HepG2 (cell line): ENCODE measurements around the gene LTB4R2. TPM values are rescaled to one million over a fixed set of nuclear protein-coding genes. Genes with fewer than 3 reads are reported as not detected.

Experiments
- ATAC-seq: fragments of 200-7000 bp; cut with Tn5 transposase; 3 replicates; pipeline ENCODE4 v1.9.1; 2020; ENCODE audit warnings: mild to moderate bottlenecking, moderate library complexity
- BruUV-seq: library from RNA; stranded (reverse); fragments of 400-500 nt; replicated peaks from 2 replicates; lab custom pipeline; 2021; lab: Mats Ljungman, UMichigan
- CTCF ChIA-PET: fragments of 300-600 bp; formaldehyde crosslinking; extraction: SDS; loops from one replicate; lab custom pipeline; 2021; ENCODE audit warnings: low total read pairs, inconsistent platforms, low intra/inter-chr PET ratio; lab: Yijun Ruan, JAX
- POLR2A ChIA-PET: fragments of 350-600 bp; sonication (Branson Sonifier 250); formaldehyde crosslinking; loops from one replicate; lab custom pipeline; 2020; ENCODE audit warnings: antibody characterized with exemption, inconsistent platforms; lab: Yijun Ruan, JAX
- DNase-seq: peaks from one replicate; pipeline ENCODE4 v3.0.0-alpha.2; 2015; ENCODE audit warnings: low spot score
- FAIRE-seq: peaks from 3 replicates; lab custom pipeline; 2011; peaks lifted over from hg19 to GRCh38; lab: Jason Lieb, UNC
- H2AFZ ChIP-seq: one replicate; pipeline ENCODE4 v1.6.1; 2011; ENCODE audit warnings: low read length, inconsistent platforms
- H3K27ac ChIP-seq: fragments of 300-600 bp; 3 replicates; pipeline ENCODE4 v1.8.0; 2011; ENCODE audit warnings: mixed run types, mild to moderate bottlenecking, mixed read lengths, low read length, inconsistent platforms; ENCODE audit not compliant: insufficient read depth; ENCODE audit errors: extremely low read length
- H3K27me3 ChIP-seq, 2 experiments: fragments of 200-600 bp in 1 of 2; 2 replicates in 1 of 2; 3 replicates in 1 of 2; pipeline versions ENCODE4 v1.6.0 to v1.8.0; 2011; ENCODE audit warnings: low read length in 2 of 2, mild to moderate bottlenecking in 2 of 2, moderate library complexity in 2 of 2, inconsistent platforms in 1 of 2; ENCODE audit not compliant: insufficient read depth in 2 of 2, control insufficient read depth in 1 of 2
- H3K36me3 ChIP-seq, 2 experiments: fragments of 200-600 bp in 1 of 2; replicated peaks in 1 of 2; 2 replicates in 1 of 2; 3 replicates in 1 of 2; pipeline versions ENCODE4 v1.5.1 to v1.8.0; 2011; ENCODE audit warnings: low read length in 2 of 2, inconsistent platforms in 1 of 2; ENCODE audit not compliant: insufficient read depth in 2 of 2, control insufficient read depth in 1 of 2
- H3K4me1 ChIP-seq: 2 replicates; pipeline ENCODE4 v1.5.1; 2012; ENCODE audit warnings: low read length, inconsistent platforms; ENCODE audit not compliant: insufficient read depth
- H3K4me2 ChIP-seq: 2 replicates; pipeline ENCODE4 v1.6.0; 2011; ENCODE audit warnings: low read depth, low read length, inconsistent platforms
- H3K4me3 ChIP-seq, 3 experiments: fragments of 200-600 bp in 1 of 3; sonication (generic), shearing (Covaris generic) in 1 of 3; replicated peaks in 1 of 3; 2 replicates each; pipeline ENCODE4 v1.5.1; 2011 to 2016; ENCODE audit warnings: low read length in 3 of 3, inconsistent platforms in 2 of 3, low read depth in 2 of 3, mild to moderate bottlenecking in 2 of 3, control low read depth in 1 of 3, mixed read lengths in 1 of 3; ENCODE audit not compliant: insufficient read depth in 1 of 3
- H3K79me2 ChIP-seq: one replicate; pipeline ENCODE4 v1.6.1; 2011; ENCODE audit warnings: low read length, inconsistent platforms; ENCODE audit not compliant: insufficient read depth
- H3K9ac ChIP-seq: 2 replicates; pipeline ENCODE4 v1.6.0; 2011; ENCODE audit warnings: mild to moderate bottlenecking, low read depth, low read length, inconsistent platforms; ENCODE audit not compliant: insufficient read depth
- H3K9me3 ChIP-seq: 2 replicates; pipeline ENCODE4 v1.5.1; 2012; ENCODE audit warnings: mild to moderate bottlenecking, low read length
- H4K20me1 ChIP-seq: 2 replicates; pipeline ENCODE4 v1.6.0; 2011; ENCODE audit warnings: inconsistent platforms, mild to moderate bottlenecking, low read length, moderate library complexity; ENCODE audit not compliant: insufficient read depth
- AGO2 ChIP-seq: fragments of 200-400 bp; formaldehyde crosslinking; optimal IDR thresholded peaks from 2 replicates; pipeline ENCODE3; 2017; ENCODE audit warnings: mild to moderate bottlenecking, low read depth, low read length, moderate library complexity
- BRCA1 ChIP-seq: sonication (generic); formaldehyde crosslinking; IDR thresholded peaks from 2 replicates; pipeline ENCODE4 v1.4.0; 2020; ENCODE audit warnings: missing genetic modification reagents
- E2F1 ChIP-seq: sonication (generic); formaldehyde crosslinking; IDR thresholded peaks from 2 replicates; pipeline ENCODE4 v1.5.0; 2020; ENCODE audit warnings: missing genetic modification reagents
- FOXO4 ChIP-seq: sonication (generic); formaldehyde crosslinking; conservative IDR thresholded peaks from 2 replicates; pipeline ENCODE4 v1.8.1; 2023; ENCODE audit warnings: missing genetic modification reagents
- HDAC6 ChIP-seq: fragments of 200-600 bp; sonication (generic); IDR thresholded peaks from 2 replicates; pipeline ENCODE4 v1.7.0; 2017; ENCODE audit warnings: mild to moderate bottlenecking, antibody characterized with exemption, low read length, low read depth
- HMGA1 ChIP-seq: sonication (generic); formaldehyde crosslinking; conservative IDR thresholded peaks from 2 replicates; pipeline ENCODE4 v1.4.0; 2020; ENCODE audit warnings: missing genetic modification reagents
- KDM6A ChIP-seq: IDR thresholded peaks from 2 replicates; pipeline ENCODE4 v1.6.1; 2016; ENCODE audit warnings: low read depth
- KMT2B ChIP-seq: IDR thresholded peaks from 2 replicates; pipeline ENCODE4 v1.6.1; 2016; ENCODE audit warnings: missing genetic modification reagents, missing compliant biosample characterization
- MTA1 ChIP-seq: sonication (generic); formaldehyde crosslinking; IDR thresholded peaks from 2 replicates; pipeline ENCODE4 v1.4.0; 2020; ENCODE audit warnings: missing genetic modification reagents, mild to moderate bottlenecking, borderline replicate concordance
- NFATC3 ChIP-seq: sonication (generic); formaldehyde crosslinking; IDR thresholded peaks from 2 replicates; pipeline ENCODE4 v1.5.1; 2020; ENCODE audit warnings: mild to moderate bottlenecking, missing genetic modification reagents
- NR2C2 ChIP-seq: sonication (generic); formaldehyde crosslinking; IDR thresholded peaks from 2 replicates; pipeline ENCODE4 v1.4.0; 2020; ENCODE audit warnings: missing genetic modification reagents, mild to moderate bottlenecking, moderate library complexity, borderline replicate concordance
- PHF5A ChIP-seq: IDR thresholded peaks from one replicate; pipeline ENCODE4 v1.6.1; 2018; ENCODE audit warnings: low read depth, missing genetic modification reagents; ENCODE audit not compliant: unreplicated experiment
- PHF8 ChIP-seq: sonication (generic); formaldehyde crosslinking; IDR thresholded peaks from 2 replicates; pipeline ENCODE4 v1.5.0; 2020; ENCODE audit warnings: missing genetic modification reagents
- SMYD3 ChIP-seq: sonication (generic); formaldehyde crosslinking; IDR thresholded peaks from 2 replicates; pipeline ENCODE4 v1.8.1; 2023; ENCODE audit warnings: mild to moderate bottlenecking, missing genetic modification reagents
- SP1 ChIP-seq, 2 experiments: fragments of 450-650 bp in 1 of 2; sonication (generic) in 1 of 2; formaldehyde crosslinking in 1 of 2; IDR thresholded peaks; 2 replicates each; pipeline versions ENCODE4 v1.4.0 to v1.6.1; 2016 to 2020; ENCODE audit warnings: missing genetic modification reagents in 1 of 2
- ZBTB37 ChIP-seq: sonication (generic); formaldehyde crosslinking; IDR thresholded peaks from 2 replicates; pipeline ENCODE4 v1.4.0; 2020; ENCODE audit warnings: mild to moderate bottlenecking, missing genetic modification reagents
- ZNF10 ChIP-seq: sonication (generic); formaldehyde crosslinking; IDR thresholded peaks from 2 replicates; pipeline ENCODE4 v1.4.0; 2020; ENCODE audit warnings: mild to moderate bottlenecking, low read depth, missing genetic modification reagents, borderline replicate concordance
- ZNF263 ChIP-seq: sonication (generic); formaldehyde crosslinking; IDR thresholded peaks from 2 replicates; pipeline ENCODE4 v1.4.0; 2020; ENCODE audit warnings: missing genetic modification reagents
- ZNF33B ChIP-seq: sonication (generic); formaldehyde crosslinking; IDR thresholded peaks from 2 replicates; pipeline ENCODE4 v1.5.1; 2020; ENCODE audit warnings: mild to moderate bottlenecking, missing genetic modification reagents
- ZNF567 ChIP-seq: sonication (generic); formaldehyde crosslinking; IDR thresholded peaks from 2 replicates; pipeline ENCODE4 v1.8.1; 2023; ENCODE audit warnings: mild to moderate bottlenecking, missing genetic modification reagents, borderline replicate concordance
- ZNF605 ChIP-seq: sonication (generic); formaldehyde crosslinking; IDR thresholded peaks from 2 replicates; pipeline ENCODE4 v1.8.0; 2022; ENCODE audit warnings: mild to moderate bottlenecking, missing genetic modification reagents
- ZNF883 ChIP-seq: sonication (generic); formaldehyde crosslinking; IDR thresholded peaks from 2 replicates; pipeline ENCODE4 v1.5.1; 2020; ENCODE audit warnings: mild to moderate bottlenecking, missing genetic modification reagents; ENCODE audit errors: not compliant biosample characterization
- WGBS: methylation state at CpG from one replicate; pipeline ENCODE4 v1.1.6; 2017; ENCODE audit warnings: low lambda C conversion rate; 5-methylcytosine and 5-hydroxymethylcytosine counted together
- in situ Hi-C: cut with HindIII; loops from 2 replicates; pipeline ENCODE4 v1.10.0; 2017; ENCODE audit warnings: low pct_unique_long_range_greater_than_20kb; ENCODE audit not compliant: extremely low pct_ligation_motif_present
- intact Hi-C: fragments of 100-400 bp; cut with micrococcal nuclease; formaldehyde crosslinking; loops from one replicate; pipeline ENCODE4 v1.10.0; 2022; ENCODE audit not compliant: unreplicated experiment
- polyA plus RNA-seq, 8 experiments: library from polyadenylated mRNA; depleted of rRNA in 3 of 8; stranded (reverse) in 7 of 8; unstranded in 1 of 8; fragments of >200 nt; fragmentation: Illumina TruSeq in 4 of 8; extraction: Trizol in 4 of 8; gene quantifications; 2 replicates each; pipeline versions ENCODE4 v1.2.1 to v1.2.3, GENCODE V29; 2011 to 2016; ENCODE audit warnings: low read depth in 4 of 8, missing spikeins in 1 of 8, mixed read lengths in 1 of 8; ENCODE audit not compliant: insufficient read depth in 1 of 8
- total RNA-seq, 5 experiments: library from RNA; depleted of rRNA; stranded (reverse); fragments of >200 nt; fragmentation: Illumina TruSeq; extraction: Trizol; gene quantifications; 2 replicates each; pipeline ENCODE4 v1.2.3, GENCODE V29; 2016; ENCODE audit warnings: low read depth in 1 of 5

The LTB4R2 gene
- total and polyA plus RNA-seq, 2 of the 13 experiments (the other 11 are each of a cell fraction or from before 2014, with no cell fraction given): 3.9 to 6.9 TPM

- no peak for ATAC-seq
- no peak for FAIRE-seq
- Histone ChIP-seq H4K20me1 (no peaks in the 10 kb centered on the region), H3K27ac (no peak overlapping the region), H3K9ac (no peak overlapping the region), H3K4me2 (no peak overlapping the region), H3K36me3 (no peaks in the 10 kb centered on the region), H2AFZ (no peak overlapping the region), H3K9me3 (no peaks in the 10 kb centered on the region), H3K4me3 (no peak overlapping the region), H3K27me3 (no peaks in the 10 kb centered on the region), H3K4me1 (peaks cover 2% of the 10 kb centered on the region), H3K79me2 (peaks cover 2% of the 10 kb centered on the region)
- WGBS: 94% methylated on average over 11 of the region's 11 CpGs
- ChIA-PET CTCF (no interaction called here), POLR2A (interaction anchor here (4.8 kb wide), 1 partner anchor 7 kb away, joined by 27 read pairs; the partner anchor contains the start of gene RABGGTA)
- no peak for DNase-seq
- intact Hi-C loops (no loop called here), in situ Hi-C loops (no loop called here)
- no TSS peak for BruUV-seq
- no peak for TF ChIP-seq HDAC6
- no peak for TF ChIP-seq ZNF605 (CRISPR knock-in tag)
- TF ChIP-seq HMGA1: no peak
- TF ChIP-seq BRCA1: no peak
- no peak for TF ChIP-seq ZNF33B (CRISPR knock-in tag)
- TF ChIP-seq ZNF883 (CRISPR knock-in tag): no peak
- TF ChIP-seq FOXO4 (CRISPR knock-in tag): 0 out of 2 replicates have a peak, but pooled peaks have one; percentile 82
- TF ChIP-seq E2F1: no peak
- TF ChIP-seq NR2C2 (CRISPR knock-in tag): no peak
- 0 out of 2 replicates have a peak, but pooled peaks have one; percentile 26 for TF ChIP-seq MTA1 (CRISPR knock-in tag)
- no peak; the same call in 1 of the 2 replicates for TF ChIP-seq PHF8
- peak; percentile 29 for TF ChIP-seq AGO2
- no peak for TF ChIP-seq NFATC3 (CRISPR knock-in tag)
- no peak for TF ChIP-seq ZNF567
- TF ChIP-seq ZNF10 (CRISPR knock-in tag): 0 out of 2 replicates have a peak, but pooled peaks have one; percentile 34
- no peak for TF ChIP-seq PHF5A (CRISPR knock-in tag)
- no peak for TF ChIP-seq KMT2B (CRISPR knock-in tag)
- no peak for TF ChIP-seq SMYD3 (CRISPR knock-in tag)
- TF ChIP-seq ZNF263 (CRISPR knock-in tag): no peak
- no peak for TF ChIP-seq KDM6A (CRISPR knock-in tag)
- TF ChIP-seq SP1 (IDR thresholded peaks at IDR 0.05): no peak
- TF ChIP-seq SP1 (CRISPR knock-in tag; IDR thresholded peaks at IDR 0.05): no peak
- no peak for TF ChIP-seq ZBTB37 (CRISPR knock-in tag)
Observed at GRCh38 chr14:24277606-24278321, 32.2 kb upstream of the LTB4R2 start.
